HG03159 (cell line): ENCODE data around the gene PURA.
"Not testable (repeated sequence)": the region's sequence is repeated elsewhere in the genome, so short reads cannot be mapped to it uniquely, and the experiment has no call there.

ENCODE experiments used
- ATAC-seq: cut with Tn5 transposase; IDR thresholded peaks from one replicate; pipeline ENCODE4 v1.9.1; 2021; ENCODE audit warnings: mild to moderate bottlenecking, moderate library complexity; ENCODE audit not compliant: unreplicated experiment

Gene PURA

GRCh38 chr5:140134277-140134935 lies 20.5 kb downstream of the PURA start:
- ATAC-seq = no peak

GRCh38 chr5:140135127-140135526 lies 21.2 kb downstream of the PURA start:
- no peak for ATAC-seq

GRCh38 chr5:140136624-140137023 lies 22.7 kb downstream of the PURA start:
- ATAC-seq = no peak

- no peak for ATAC-seq
Measured at GRCh38 chr5:140140435-140140834, 26.5 kb downstream of the PURA start.

GRCh38 chr5:140141241-140141640 lies 27.3 kb downstream of the PURA start:
- ATAC-seq = no peak

- no peak for ATAC-seq
Measured at GRCh38 chr5:140142246-140142645, 28.3 kb downstream of the PURA start.

GRCh38 chr5:140142856-140143255 lies 28.9 kb downstream of the PURA start:
- ATAC-seq = no peak

- peak; percentile 24 for ATAC-seq
Measured at GRCh38 chr5:140143521-140144258, 29.8 kb downstream of the PURA start.

GRCh38 chr5:140145256-140145655 lies 31.3 kb downstream of the PURA start:
- no peak for ATAC-seq

GRCh38 chr5:140145818-140146522 lies 32.1 kb downstream of the PURA start:
- ATAC-seq = peak; percentile 55

- ATAC-seq = no peak
Measured at GRCh38 chr5:140146523-140146842, 32.6 kb downstream of the PURA start.

GRCh38 chr5:140147460-140147859 lies 33.6 kb downstream of the PURA start:
- no peak for ATAC-seq

- no peak for ATAC-seq
Measured at GRCh38 chr5:140148508-140148907, 34.6 kb downstream of the PURA start.

GRCh38 chr5:140150201-140150600 lies 36.3 kb downstream of the PURA start:
- ATAC-seq = no peak

GRCh38 chr5:140151144-140152021 lies 37.5 kb downstream of the PURA start:
- no peak for ATAC-seq

GRCh38 chr5:140152022-140152999 lies 38.4 kb downstream of the PURA start:
- no peak for ATAC-seq

- ATAC-seq = no peak
Measured at GRCh38 chr5:140153255-140153654, 39.3 kb downstream of the PURA start.

- no peak for ATAC-seq
Measured at GRCh38 chr5:140153905-140154304, 40.0 kb downstream of the PURA start.

- ATAC-seq = not testable (repeated sequence)
Measured at GRCh38 chr5:140154710-140155381, 40.9 kb downstream of the PURA start.
